Raji (cell line): ENCODE results near the gene ATXN10.
A peak's percentile ranks its signal among the peaks of the same experiment; 100 is the strongest.

Experiments used
- POLR2A ChIP-seq: IDR thresholded peaks from 2 replicates; pipeline ENCODE4 v1.6.1; 2011; ENCODE audit warnings: low read depth, low read length, control low read depth; ENCODE audit not compliant: insufficient read depth

The ATXN10 gene

GRCh38 chr22:45757936-45758335 lies 86.3 kb downstream of the ATXN10 start:
- no peak for TF ChIP-seq POLR2A

- TF ChIP-seq POLR2A = no peak
Observed at GRCh38 chr22:45758603-45759002, 87.0 kb downstream of the ATXN10 start.

- TF ChIP-seq POLR2A = no peak
Observed at GRCh38 chr22:45760682-45761081, 89.0 kb downstream of the ATXN10 start.

- TF ChIP-seq POLR2A = no peak
Observed at GRCh38 chr22:45762545-45763235, 91.1 kb downstream of the ATXN10 start.

- no peak for TF ChIP-seq POLR2A
Observed at GRCh38 chr22:45763236-45763624, 91.6 kb downstream of the ATXN10 start.

- TF ChIP-seq POLR2A = no peak
Observed at GRCh38 chr22:45768490-45768889, 96.9 kb downstream of the ATXN10 start.

GRCh38 chr22:45769569-45770210 lies 98.1 kb downstream of the ATXN10 start:
- no peak for TF ChIP-seq POLR2A

GRCh38 chr22:45770506-45770905 lies 98.9 kb downstream of the ATXN10 start:
- no peak for TF ChIP-seq POLR2A

- TF ChIP-seq POLR2A = no peak
Observed at GRCh38 chr22:45771057-45771456, 99.4 kb downstream of the ATXN10 start.

- TF ChIP-seq POLR2A = no peak
Observed at GRCh38 chr22:45771711-45772110, 100.1 kb downstream of the ATXN10 start.

- no peak for TF ChIP-seq POLR2A
Observed at GRCh38 chr22:45772743-45773142, 101.1 kb downstream of the ATXN10 start.

GRCh38 chr22:45774001-45774670 lies 102.5 kb downstream of the ATXN10 start:
- no peak for TF ChIP-seq POLR2A

GRCh38 chr22:45775062-45775461 lies 103.4 kb downstream of the ATXN10 start:
- no peak; the same call in 1 of the 2 replicates for TF ChIP-seq POLR2A

GRCh38 chr22:45775569-45776312 lies 104.1 kb downstream of the ATXN10 start:
- peak; percentile 28; the same call in 1 of the 2 replicates for TF ChIP-seq POLR2A

GRCh38 chr22:45776313-45776585 lies 104.6 kb downstream of the ATXN10 start:
- no peak for TF ChIP-seq POLR2A
